Esophagus (tissue), 2 donors: ENCODE results near the gene TFDP2. TPM values are rescaled to one million over a fixed set of nuclear protein-coding genes. Genes with fewer than 3 reads are reported as not detected.

Experiments
- H3K27ac ChIP-seq, 2 donors: one replicate each; pipeline ENCODE4 v1.5.1; 2013; ENCODE audit warnings: low read depth in 2 of 2, mild to moderate bottlenecking in 2 of 2, inconsistent platforms in 1 of 2, low read length in 1 of 2, moderate library complexity in 1 of 2
- H3K27me3 ChIP-seq, 2 donors: one replicate each; pipeline ENCODE4 v1.6.1; 2013; ENCODE audit warnings: low read length in 2 of 2, control low read depth in 1 of 2, mild to moderate bottlenecking in 1 of 2; ENCODE audit not compliant: insufficient read depth in 2 of 2, control insufficient read depth in 1 of 2
- H3K36me3 ChIP-seq, 2 donors: one replicate each; pipeline ENCODE4 v1.6.1; 2013; ENCODE audit warnings: low read length in 1 of 2; ENCODE audit not compliant: control insufficient read depth in 2 of 2, insufficient read depth in 2 of 2
- H3K4me1 ChIP-seq, 2 donors: one replicate each; pipeline ENCODE4 v1.6.1; 2013; ENCODE audit warnings: low read length in 1 of 2; ENCODE audit not compliant: control insufficient read depth in 2 of 2, insufficient read depth in 2 of 2
- H3K4me3 ChIP-seq, 2 donors: one replicate each; pipeline ENCODE4 v1.5.1; 2013; ENCODE audit warnings: low read length in 2 of 2, mild to moderate bottlenecking in 2 of 2, low read depth in 1 of 2, moderate library complexity in 1 of 2
- H3K9me3 ChIP-seq, 2 donors: one replicate each; pipeline ENCODE4 v1.6.1; 2013; ENCODE audit warnings: mild to moderate bottlenecking in 2 of 2, low read depth in 1 of 2, low read length in 1 of 2, moderate library complexity in 1 of 2; ENCODE audit not compliant: control insufficient read depth in 2 of 2, insufficient read depth in 1 of 2
- WGBS, 2 donors: extraction: QIAGEN DNeasy Blood & Tissue Kit; methylation state at CpG; one replicate each; pipeline ENCODE4 v1.1.7; 2013; 5-methylcytosine and 5-hydroxymethylcytosine counted together
- polyA plus RNA-seq, 2 donors: library from polyadenylated mRNA; stranded (reverse); fragments of 200-250 nt; gene quantifications; one replicate each; pipeline ENCODE4 v1.2.3, GENCODE V29; 2013
- donor health status: healthy with polysubstance abuse.
- donor health status: Bipolar disorder and iron deficiency.

The TFDP2 gene
- polyA plus RNA-seq, 2 donors, result 6.2 to 10.8 TPM

GRCh38 chr3:141960731-141961130, 188.6 kb downstream of the TFDP2 start:
- Histone ChIP-seq H3K9me3 (no peaks in the 10 kb centered on the region), H3K27ac (no peak overlapping the region), H3K4me1 (no peaks in the 10 kb centered on the region), H3K36me3 (peaks cover 2 to 3% of the 10 kb centered on the region in 2 donors), H3K4me3 (no peak overlapping the region), H3K27me3 (no peaks in the 10 kb centered on the region)
- WGBS, 2 donors, result 27 to 61% methylated on average over 3 of the region's 3 CpGs

- H3K27me3 ChIP-seq, result no peaks in the 10 kb centered on the region
- no peak overlapping the region for H3K4me3 ChIP-seq
- peaks cover 2 to 3% of the 10 kb centered on the region in 2 donors for H3K36me3 ChIP-seq
- no peaks in the 10 kb centered on the region for H3K9me3 ChIP-seq
- H3K27ac ChIP-seq, result peak overlapping the region; percentile 5 to 76
- 42 to 53% methylated on average over 8 of the region's 8 CpGs for WGBS, 2 donors
- H3K4me1 ChIP-seq, result no peaks in the 10 kb centered on the region
Observed at GRCh38 chr3:141959589-141960554, 189.5 kb downstream of the TFDP2 start.

- Histone ChIP-seq H3K36me3 (no peaks in the 10 kb centered on the region), H3K9me3 (no peaks in the 10 kb centered on the region), H3K27ac (peak overlapping the region; percentile 60 to 87), H3K4me1 (peaks cover 0 to 2% of the 10 kb centered on the region in 2 donors), H3K4me3 (peak overlapping the region in 1 of 2 donors; percentile 39), H3K27me3 (no peaks in the 10 kb centered on the region)
- WGBS, 2 donors, result 36 to 56% methylated on average over 6 of the region's 6 CpGs
Observed at GRCh38 chr3:141955175-141955574, 194.2 kb downstream of the TFDP2 start.

- Histone ChIP-seq H3K36me3 (no peaks in the 10 kb centered on the region), H3K4me1 (peaks cover 0 to 2% of the 10 kb centered on the region in 2 donors), H3K27me3 (no peaks in the 10 kb centered on the region), H3K27ac (peak overlapping the region; percentile 21 to 78), H3K9me3 (no peaks in the 10 kb centered on the region), H3K4me3 (no peak overlapping the region)
- 66 to 79% methylated on average over 2 of the region's 2 CpGs for WGBS, 2 donors
Observed at GRCh38 chr3:141952611-141953010, 196.7 kb downstream of the TFDP2 start.

- Histone ChIP-seq H3K4me3 (no peak overlapping the region), H3K4me1 (peaks cover 0 to 2% of the 10 kb centered on the region in 2 donors), H3K9me3 (no peaks in the 10 kb centered on the region), H3K27me3 (no peaks in the 10 kb centered on the region), H3K36me3 (no peaks in the 10 kb centered on the region), H3K27ac (no peak overlapping the region)
- 85 to 88% methylated on average over 4 of the region's 4 CpGs for WGBS, 2 donors
Observed at GRCh38 chr3:141950572-141951493, 198.5 kb downstream of the TFDP2 start.

- no peak overlapping the region for H3K4me3 ChIP-seq
- H3K27ac ChIP-seq, result no peak overlapping the region
- H3K27me3 ChIP-seq, result no peaks in the 10 kb centered on the region
- no peaks in the 10 kb centered on the region for H3K9me3 ChIP-seq
- H3K4me1 ChIP-seq, result peaks cover 0 to 2% of the 10 kb centered on the region in 2 donors
- 88 to 93% methylated on average over 6 of the region's 6 CpGs for WGBS, 2 donors
- no peaks in the 10 kb centered on the region for H3K36me3 ChIP-seq
Observed at GRCh38 chr3:141949972-141950371, 199.4 kb downstream of the TFDP2 start.

- Histone ChIP-seq H3K27me3 (no peaks in the 10 kb centered on the region), H3K9me3 (no peaks in the 10 kb centered on the region), H3K36me3 (no peaks in the 10 kb centered on the region), H3K4me1 (peaks cover 0 to 2% of the 10 kb centered on the region in 2 donors), H3K4me3 (no peak overlapping the region), H3K27ac (no peak overlapping the region)
- 88 to 92% methylated on average over 10 of the region's 10 CpGs for WGBS, 2 donors
Observed at GRCh38 chr3:141949399-141949798, 199.9 kb downstream of the TFDP2 start.

- Histone ChIP-seq H3K4me1 (peaks cover 0 to under 1% of the 10 kb centered on the region in 2 donors), H3K27ac (no peak overlapping the region), H3K27me3 (no peaks in the 10 kb centered on the region), H3K9me3 (no peaks in the 10 kb centered on the region), H3K4me3 (no peak overlapping the region), H3K36me3 (no peaks in the 10 kb centered on the region)
- 88 to 91% methylated on average over 16 of the region's 16 CpGs for WGBS, 2 donors
Observed at GRCh38 chr3:141945726-141946485, 203.4 kb downstream of the TFDP2 start.

- no peak overlapping the region for H3K27ac ChIP-seq
- no peak overlapping the region for H3K4me3 ChIP-seq
- H3K36me3 ChIP-seq, result no peaks in the 10 kb centered on the region
- 84 to 96% methylated on average over 8 of the region's 8 CpGs for WGBS, 2 donors
- no peaks in the 10 kb centered on the region for H3K27me3 ChIP-seq
- no peaks in the 10 kb centered on the region for H3K9me3 ChIP-seq
- peaks cover 0 to 3% of the 10 kb centered on the region in 2 donors for H3K4me1 ChIP-seq
Observed at GRCh38 chr3:141942006-141942405, 207.3 kb downstream of the TFDP2 start.
